ENCODE results near the gene GALNT9. TPM values are rescaled to one million over a fixed set of nuclear protein-coding genes. Genes with fewer than 3 reads are reported as not detected.

Gene GALNT9
- total RNA-seq, 2 experiments from 2014 or later = not detected

DNA sequence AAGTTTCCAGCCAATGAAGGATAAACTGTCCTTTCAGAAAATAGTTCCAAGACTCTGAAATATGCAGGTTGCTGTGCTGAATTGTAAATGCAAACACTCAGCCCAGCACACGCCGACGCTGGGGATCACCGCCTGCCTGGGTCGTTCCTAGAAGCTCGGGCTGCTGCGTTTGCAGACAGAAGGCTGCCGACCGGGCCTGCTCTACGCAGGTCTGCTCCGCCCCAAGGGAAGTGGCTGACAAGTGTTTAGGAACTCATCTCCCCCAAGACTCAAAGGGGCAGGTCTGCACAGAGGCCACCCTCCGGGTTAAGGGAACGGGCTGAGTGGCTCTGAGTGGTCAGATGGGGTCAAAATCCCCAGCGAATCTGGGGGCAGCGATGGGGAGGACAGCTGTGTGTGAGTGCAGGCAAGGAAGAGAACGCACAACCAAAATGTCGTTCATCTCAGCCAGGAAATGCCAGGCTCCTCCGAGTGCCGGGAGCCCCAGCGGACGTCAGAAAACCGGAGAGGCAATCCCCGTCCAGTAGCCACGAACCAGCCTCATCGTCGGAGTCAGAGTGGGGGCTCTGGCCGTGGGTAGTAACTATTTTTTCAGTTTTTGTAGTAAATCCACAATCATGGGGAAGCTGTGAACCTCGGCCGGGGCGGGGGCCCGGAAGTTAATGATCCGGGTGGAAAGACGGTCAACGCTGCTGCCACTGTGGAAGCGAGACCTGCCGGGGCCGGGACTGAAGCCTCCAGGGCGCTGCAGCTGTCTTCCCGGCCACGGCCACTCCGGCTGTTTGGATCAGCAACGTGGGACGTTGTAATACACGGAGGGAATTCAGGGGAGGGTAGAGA is 6.0 kb downstream of the GALNT9 start:
- ChIA-PET POLR2A (no interaction called here), CTCF (no interaction called here)
- Mint-ChIP-seq H3K27ac (peak overlapping the region; percentile 67), H3K36me3 (ENCODE audit: low read depth) (no peaks in the 10 kb centered on the region), H3K27me3 (peaks cover 14% of the 10 kb centered on the region), H3K9me3 (no peaks in the 10 kb centered on the region), H3K4me1 (peaks cover 13% of the 10 kb centered on the region), H3K4me3 (peak overlapping the region; percentile 10)
- DNase-seq = no peak

DNA sequence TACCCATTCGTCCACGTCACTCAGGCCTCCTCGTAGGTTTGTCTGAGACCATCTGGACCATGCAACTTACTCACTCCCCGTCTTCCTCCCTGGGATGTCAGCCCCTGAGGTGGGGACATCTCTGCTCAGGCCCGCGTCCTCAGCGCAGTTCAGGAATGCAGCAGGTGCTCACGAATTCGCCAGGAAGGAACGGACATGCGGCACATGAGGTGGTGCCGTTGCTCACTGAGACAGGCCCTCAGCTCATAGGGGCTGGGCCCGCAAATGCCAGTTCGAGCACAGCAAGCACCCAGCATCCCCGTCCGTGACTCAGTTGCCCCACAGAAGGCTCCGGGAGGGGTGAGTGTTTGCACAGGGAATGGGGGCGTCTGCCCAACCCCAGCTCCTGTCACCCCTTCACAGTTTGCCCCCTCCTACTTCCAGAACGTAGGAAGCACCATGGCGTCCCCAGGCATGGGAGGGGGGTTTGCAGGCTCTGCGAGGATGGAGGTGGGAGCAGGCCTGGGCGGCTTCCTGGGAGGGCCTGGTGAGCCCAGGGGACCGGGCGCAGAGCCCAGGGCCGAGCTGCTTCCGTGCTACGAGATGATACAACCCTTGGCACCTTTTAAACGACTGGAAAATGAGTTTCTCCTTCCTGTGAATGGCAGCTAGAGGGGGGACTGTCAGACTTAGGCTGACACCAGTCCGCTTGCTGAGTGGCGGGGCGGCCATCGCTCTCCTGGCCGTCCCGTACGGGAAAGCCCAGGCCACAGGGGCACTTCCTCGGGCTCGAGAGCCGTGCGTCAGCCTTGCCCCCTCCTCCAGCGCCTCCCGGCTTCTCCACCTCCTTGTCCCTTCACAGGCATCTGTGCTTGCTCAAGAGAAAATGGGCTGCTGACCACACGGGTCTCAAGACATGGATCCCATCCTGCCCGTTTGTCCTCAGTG is 6.9 kb downstream of the GALNT9 start:
- ChIA-PET CTCF (no interaction called here), POLR2A (no interaction called here)
- no peak for DNase-seq
- Mint-ChIP-seq H3K27ac (no peak overlapping the region), H3K36me3 (ENCODE audit: low read depth) (no peaks in the 10 kb centered on the region), H3K27me3 (peaks cover 7% of the 10 kb centered on the region), H3K4me1 (peaks cover 9% of the 10 kb centered on the region), H3K9me3 (no peaks in the 10 kb centered on the region), H3K4me3 (no peak overlapping the region)

DNA sequence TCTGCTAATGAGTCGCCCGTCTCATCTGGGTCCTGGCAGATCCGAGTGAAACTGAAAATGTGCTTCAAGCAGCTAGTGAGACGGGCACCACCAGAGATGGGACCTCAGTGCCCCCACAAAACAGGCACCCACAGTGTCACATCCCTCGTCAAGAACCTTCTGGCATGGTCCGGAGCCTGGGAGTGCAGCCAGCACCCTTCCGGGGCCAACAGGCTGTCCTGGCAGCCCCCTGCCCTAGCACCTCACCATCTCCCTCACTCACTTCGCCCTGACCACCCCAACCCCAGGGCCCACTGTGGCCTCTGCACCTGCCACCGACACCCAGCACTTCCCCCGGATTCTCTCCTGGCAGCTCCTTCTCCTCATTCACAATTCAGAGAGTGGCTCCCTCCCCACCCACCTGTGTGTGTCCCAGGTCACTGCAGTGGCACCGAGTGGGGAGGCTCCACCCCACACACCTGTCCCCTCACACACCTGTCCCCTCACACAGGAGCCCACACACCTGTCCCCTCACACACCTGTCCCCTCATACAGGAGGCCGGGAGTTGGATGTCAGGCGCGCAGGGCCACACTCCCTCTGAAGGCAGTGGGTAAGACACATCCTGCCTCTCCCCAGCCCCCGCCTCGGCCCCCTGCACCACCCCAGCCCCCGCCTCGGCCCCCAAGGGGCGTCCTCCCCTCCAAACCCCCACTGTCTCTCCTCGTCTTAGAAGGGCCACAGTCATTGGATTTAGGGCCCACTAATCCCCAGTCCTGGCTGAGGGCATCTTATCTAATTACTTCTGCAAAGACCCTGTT is 7.9 kb downstream of the GALNT9 start:
- no peaks in the 10 kb centered on the region for H3K36me3 Mint-ChIP-seq (ENCODE audit: low read depth)
- DNase-seq = no peak
- peaks cover 4% of the 10 kb centered on the region for H3K4me1 Mint-ChIP-seq
- H3K4me3 Mint-ChIP-seq = no peak overlapping the region
- CTCF ChIA-PET = no interaction called here
- no peaks in the 10 kb centered on the region for H3K9me3 Mint-ChIP-seq
- no peak overlapping the region for H3K27ac Mint-ChIP-seq
- H3K27me3 Mint-ChIP-seq = no peaks in the 10 kb centered on the region
- POLR2A ChIA-PET = no interaction called here

DNA sequence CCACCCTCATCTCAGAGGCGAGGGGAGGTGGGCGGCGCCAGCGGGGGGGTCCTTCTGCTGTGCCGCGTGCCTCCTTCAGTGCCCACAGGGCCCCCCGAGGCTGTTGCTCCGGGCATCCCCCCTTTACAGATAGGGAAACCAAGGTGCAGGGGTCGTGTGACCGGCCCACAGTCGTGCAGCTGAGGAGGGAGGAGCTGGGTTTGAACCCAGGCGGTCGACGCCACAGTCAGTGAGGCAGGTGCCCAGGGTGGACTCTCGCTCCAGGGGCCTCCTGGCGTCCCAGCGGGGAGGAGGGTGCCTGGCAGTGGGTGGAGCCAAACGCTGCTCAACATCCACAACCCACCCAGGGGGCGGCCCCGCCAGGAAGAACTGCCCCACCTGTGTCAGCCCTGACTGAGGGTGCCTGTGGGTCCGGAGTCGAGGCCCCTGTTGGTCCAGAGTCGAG is 8.6 kb downstream of the GALNT9 start:
- no peak for DNase-seq
- peaks cover 4% of the 10 kb centered on the region for H3K4me1 Mint-ChIP-seq
- no peaks in the 10 kb centered on the region for H3K36me3 Mint-ChIP-seq (ENCODE audit: low read depth)
- H3K27me3 Mint-ChIP-seq = no peaks in the 10 kb centered on the region
- H3K27ac Mint-ChIP-seq = no peak overlapping the region
- no peaks in the 10 kb centered on the region for H3K9me3 Mint-ChIP-seq
- POLR2A ChIA-PET = no interaction called here
- CTCF ChIA-PET = no interaction called here
- H3K4me3 Mint-ChIP-seq = no peak overlapping the region

DNA sequence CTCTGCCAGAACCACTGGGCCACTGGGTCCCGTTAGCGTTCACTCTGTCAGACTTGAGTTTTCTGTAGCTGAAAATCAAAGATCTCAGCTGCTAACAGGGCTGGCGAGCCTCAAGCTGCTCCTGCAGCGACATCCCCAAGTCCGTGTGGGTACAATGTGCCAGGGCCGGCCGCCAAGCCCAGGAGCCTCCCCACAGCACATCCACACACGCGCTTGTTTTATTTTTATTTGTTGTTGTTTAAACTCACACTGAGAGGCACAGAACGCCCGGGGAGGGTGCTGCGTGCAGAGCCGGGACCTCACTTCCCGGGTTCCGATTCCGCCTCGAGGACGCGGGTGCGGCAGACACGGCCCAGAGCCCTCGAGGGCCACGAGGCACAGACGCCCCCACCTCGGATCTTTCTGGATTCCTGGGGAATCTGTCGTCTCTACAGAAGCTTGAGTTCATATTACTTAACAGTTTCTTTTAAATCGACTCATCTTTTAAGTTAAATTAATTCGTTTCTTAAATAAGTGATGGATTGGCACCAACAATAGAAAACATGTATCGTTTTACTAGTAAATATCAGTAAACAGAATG is 9.3 kb downstream of the GALNT9 start:
- Mint-ChIP-seq H3K27ac (no peak overlapping the region), H3K36me3 (ENCODE audit: low read depth) (no peaks in the 10 kb centered on the region), H3K4me1 (peaks cover 4% of the 10 kb centered on the region), H3K27me3 (no peaks in the 10 kb centered on the region), H3K9me3 (no peaks in the 10 kb centered on the region), H3K4me3 (no peak overlapping the region)
- ChIA-PET POLR2A (no interaction called here), CTCF (no interaction called here)
- DNase-seq = no peak

DNA sequence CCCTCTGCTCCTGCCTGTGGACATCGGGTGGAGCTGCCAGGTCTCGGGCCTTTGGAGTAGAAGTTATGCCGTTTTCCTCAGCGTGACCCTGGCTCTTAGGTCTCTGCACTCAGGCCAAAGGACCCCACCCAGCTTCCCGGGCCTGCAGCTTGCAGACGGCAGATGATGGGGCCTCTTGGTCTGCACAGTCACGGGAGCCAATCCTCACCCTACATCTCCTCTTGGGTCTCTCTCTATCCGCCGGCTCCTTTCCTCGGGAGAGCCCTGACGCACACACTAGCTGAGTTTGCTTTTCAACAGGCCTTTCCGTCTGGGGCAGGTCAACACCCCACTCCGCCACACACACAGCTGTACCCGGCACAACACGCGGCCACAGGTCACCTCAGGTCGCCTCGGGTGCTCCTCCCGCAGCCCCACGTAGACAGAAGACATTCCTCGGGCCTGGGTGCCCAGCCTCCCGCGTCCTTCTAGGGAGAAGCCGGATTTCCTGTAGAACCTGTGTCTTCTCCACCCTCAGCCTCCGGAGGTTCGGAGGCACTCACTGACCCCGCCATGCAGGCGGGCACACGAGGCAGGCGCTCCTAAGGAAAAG is 9.9 kb downstream of the GALNT9 start:
- Mint-ChIP-seq H3K27ac (no peak overlapping the region), H3K27me3 (no peaks in the 10 kb centered on the region), H3K9me3 (no peaks in the 10 kb centered on the region), H3K4me3 (no peak overlapping the region), H3K4me1 (peaks cover 4% of the 10 kb centered on the region), H3K36me3 (ENCODE audit: low read depth) (no peaks in the 10 kb centered on the region)
- DNase-seq = no peak
- POLR2A ChIA-PET = no interaction called here
- CTCF ChIA-PET = no interaction called here

DNA sequence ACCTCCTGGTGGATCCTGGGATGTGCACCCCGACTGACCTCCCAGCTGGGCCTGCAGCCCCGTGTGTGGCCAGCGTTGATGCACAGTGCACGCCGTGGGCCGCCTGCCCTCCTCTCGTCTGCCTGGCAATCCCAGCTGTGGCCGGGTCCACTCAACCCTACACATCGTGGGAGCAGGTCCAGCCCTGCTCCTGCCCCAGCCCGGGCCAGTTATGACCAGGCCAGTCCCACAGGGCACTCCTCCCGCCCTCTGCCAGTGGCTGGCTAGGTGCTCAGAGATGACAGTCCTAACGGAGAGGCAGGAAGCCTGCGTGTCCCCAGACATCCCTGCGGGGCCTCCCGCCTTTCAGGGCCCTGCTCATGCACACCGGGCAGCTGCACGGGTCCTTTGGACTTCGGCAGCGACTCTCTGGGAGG is 10.8 kb downstream of the GALNT9 start:
- ChIA-PET CTCF (interaction anchor here (0.6 to 1.2 kb wide), 2 partner anchors 11 to 155 kb away, joined by 3 read pairs; no protein-coding TSS in a partner anchor), POLR2A (no interaction called here)
- Mint-ChIP-seq H3K27me3 (no peaks in the 10 kb centered on the region), H3K27ac (no peak overlapping the region), H3K4me1 (peaks cover 4% of the 10 kb centered on the region), H3K9me3 (peaks cover 3% of the 10 kb centered on the region), H3K36me3 (ENCODE audit: low read depth) (no peaks in the 10 kb centered on the region), H3K4me3 (no peak overlapping the region)
- DNase-seq = no peak

DNA sequence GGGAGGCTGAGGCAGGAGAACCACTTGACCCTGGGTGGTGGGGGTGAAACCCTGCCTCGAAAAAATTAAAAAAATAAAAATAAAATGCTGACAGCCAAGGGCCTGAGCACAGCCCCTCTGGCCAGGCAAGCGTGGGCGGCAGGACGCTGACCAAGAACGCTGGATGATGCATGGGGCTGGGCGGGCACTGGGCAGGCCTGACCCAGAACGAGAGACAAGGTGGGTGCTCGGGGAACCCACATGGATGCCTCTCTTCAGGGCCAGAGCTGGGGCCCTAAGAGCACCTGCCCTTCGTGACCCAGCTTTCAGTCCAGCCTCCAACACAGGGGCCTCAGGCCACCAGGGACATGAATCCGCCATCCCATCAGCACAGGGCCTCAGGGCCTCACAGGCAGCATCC is 11.3 kb downstream of the GALNT9 start:
- POLR2A ChIA-PET = no interaction called here
- no peak for DNase-seq
- CTCF ChIA-PET = interaction anchor here (0.6 to 1.2 kb wide), 2 partner anchors 10 to 155 kb away, joined by 3 read pairs; no protein-coding TSS in a partner anchor

DNA sequence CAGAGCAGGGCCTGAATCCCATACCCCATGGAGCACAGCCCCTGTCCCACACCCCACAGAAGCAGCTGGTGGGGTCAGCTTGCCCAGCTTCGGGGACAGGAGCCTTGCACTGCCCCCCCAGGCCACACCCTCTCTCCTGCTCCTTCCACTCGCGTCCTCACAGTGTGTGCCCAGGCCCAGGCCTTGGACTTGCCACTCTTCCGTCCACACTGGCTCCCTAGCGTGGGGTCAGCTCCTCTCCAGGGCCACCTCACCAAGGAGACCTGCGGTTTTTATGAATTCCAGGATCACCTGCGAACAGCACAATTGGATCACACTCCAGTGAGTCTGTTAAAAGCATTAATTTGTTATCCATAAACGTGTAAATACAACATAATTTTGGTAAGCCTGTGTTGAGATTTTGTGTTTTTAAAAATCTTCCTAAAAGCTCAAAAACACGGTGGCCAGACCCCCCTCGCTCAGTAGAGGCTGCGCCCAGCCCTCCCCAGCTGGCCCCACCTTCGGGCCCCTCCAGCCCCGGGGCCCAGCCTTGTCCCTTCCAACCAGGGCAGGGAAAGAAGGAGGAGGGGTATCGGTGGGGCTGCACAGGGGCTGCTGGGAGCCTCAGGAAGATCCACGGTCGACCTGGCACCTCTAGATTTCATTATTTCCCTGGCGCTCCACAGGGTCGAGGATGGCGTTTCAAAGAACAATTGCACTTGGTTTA is 12.0 kb downstream of the GALNT9 start:
- Mint-ChIP-seq H3K27me3 (no peaks in the 10 kb centered on the region), H3K27ac (no peak overlapping the region), H3K36me3 (ENCODE audit: low read depth) (no peaks in the 10 kb centered on the region), H3K4me1 (no peaks in the 10 kb centered on the region), H3K4me3 (no peak overlapping the region), H3K9me3 (peaks cover 5% of the 10 kb centered on the region)
- POLR2A ChIA-PET = no interaction called here
- no peak for DNase-seq
- CTCF ChIA-PET = interaction anchor here (1.2 kb wide), 1 partner anchor 9 kb away, joined by 3 read pairs; no protein-coding TSS in a partner anchor

More for the DNA sequence above, 11.3 kb downstream of the GALNT9 start:
- no peaks in the 10 kb centered on the region for H3K4me1 Mint-ChIP-seq
- H3K36me3 Mint-ChIP-seq (ENCODE audit: low read depth) = no peaks in the 10 kb centered on the region
- H3K27ac Mint-ChIP-seq = no peak overlapping the region
- H3K4me3 Mint-ChIP-seq = no peak overlapping the region
- no peaks in the 10 kb centered on the region for H3K27me3 Mint-ChIP-seq
- peaks cover 3% of the 10 kb centered on the region for H3K9me3 Mint-ChIP-seq

DNA sequence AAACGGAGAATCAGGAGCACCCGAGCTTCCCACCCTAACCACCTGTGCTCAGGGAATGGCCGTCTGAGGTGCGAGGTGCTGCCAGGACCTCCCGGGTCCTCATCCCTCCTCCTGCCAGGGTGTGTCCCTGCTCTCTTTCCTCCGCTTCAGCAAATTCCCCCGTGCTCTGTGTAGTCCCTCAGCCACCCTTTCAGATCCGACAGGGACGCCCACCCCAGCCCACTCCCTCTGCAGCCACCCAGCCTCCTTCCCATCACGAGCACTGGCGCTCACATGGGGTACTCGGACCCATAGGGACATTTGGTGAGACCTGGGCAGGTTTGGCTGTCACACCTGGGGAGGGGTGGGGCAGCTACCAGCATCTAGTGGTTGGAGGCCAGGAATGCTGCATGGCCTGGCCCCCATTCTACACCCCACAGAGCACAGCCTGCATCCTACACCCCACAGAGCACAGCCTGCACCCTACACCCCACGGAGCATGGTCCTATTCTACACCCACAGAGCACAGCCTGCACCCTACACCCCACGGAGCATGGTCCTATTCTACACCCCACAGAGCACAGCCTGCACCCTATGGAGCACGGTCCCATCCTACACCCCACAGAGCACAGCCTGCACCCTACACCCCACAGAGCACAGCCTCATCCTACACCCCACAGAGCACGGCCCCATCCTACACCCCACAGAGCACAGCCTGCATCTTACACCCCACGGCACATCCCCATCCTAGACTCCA is 12.7 kb downstream of the GALNT9 start:
- ChIA-PET CTCF (no interaction called here), POLR2A (no interaction called here)
- peaks cover 10% of the 10 kb centered on the region for H3K9me3 Mint-ChIP-seq

DNA sequence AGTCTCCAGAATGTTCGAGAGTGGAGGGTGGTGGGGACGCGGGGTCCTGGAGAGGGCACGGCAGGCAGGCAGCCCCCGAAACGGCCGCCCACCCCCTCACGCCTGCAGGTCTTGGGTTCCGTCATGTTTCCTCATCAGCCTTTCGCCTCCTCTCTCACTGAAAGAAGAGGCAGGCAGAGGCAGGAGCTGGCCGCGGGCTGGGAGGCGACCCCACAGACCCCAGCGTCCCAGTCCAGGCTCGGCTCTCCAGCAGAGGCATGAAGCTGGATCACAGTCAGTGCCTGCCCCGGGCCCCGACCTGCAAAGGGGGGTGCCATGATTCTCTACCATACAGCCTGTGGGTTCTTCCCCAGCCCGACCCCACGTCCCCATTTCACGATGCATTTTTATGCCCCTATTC is 13.4 kb downstream of the GALNT9 start:
- no peak for DNase-seq
- H3K9me3 Mint-ChIP-seq = peaks cover 18% of the 10 kb centered on the region
- CTCF ChIA-PET = no interaction called here
- no peak overlapping the region for H3K27ac Mint-ChIP-seq
- H3K4me3 Mint-ChIP-seq = no peak overlapping the region
- no peaks in the 10 kb centered on the region for H3K4me1 Mint-ChIP-seq
- H3K27me3 Mint-ChIP-seq = no peaks in the 10 kb centered on the region
- POLR2A ChIA-PET = no interaction called here
- H3K36me3 Mint-ChIP-seq (ENCODE audit: low read depth) = no peaks in the 10 kb centered on the region

More for the DNA sequence above, 12.7 kb downstream of the GALNT9 start:
- no peak overlapping the region for H3K4me3 Mint-ChIP-seq
- no peaks in the 10 kb centered on the region for H3K4me1 Mint-ChIP-seq
- DNase-seq = no peak
- H3K27ac Mint-ChIP-seq = no peak overlapping the region
- H3K36me3 Mint-ChIP-seq (ENCODE audit: low read depth) = no peaks in the 10 kb centered on the region
- H3K27me3 Mint-ChIP-seq = no peaks in the 10 kb centered on the region

Data from activated CD4-positive, alpha-beta T cell treated with anti-CD3 and anti-CD28 coated beads, Interleukin-2, amount 10 ng/mL, durations not matched to agents 7 days and 5 days (primary cell).